Loucy (cell line): ENCODE data around the gene SGPL1.
A peak's percentile ranks its signal among the peaks of the same experiment; 100 is the strongest.

Experiments
- H2AFZ ChIP-seq: fragments of 200-600 bp; sonication (generic); 2 replicates; pipeline ENCODE4 v1.6.0; 2016; ENCODE audit warnings: antibody characterized with exemption, mild to moderate bottlenecking, low read length, moderate library complexity
- H3F3A ChIP-seq: fragments of 200-600 bp; 2 replicates; pipeline ENCODE4 v1.6.0; 2016; ENCODE audit warnings: antibody characterized with exemption, low read depth, mild to moderate bottlenecking
- H3K27me3 ChIP-seq: fragments of 200-600 bp; sonication (generic); 2 replicates; pipeline ENCODE4 v1.6.1; 2014; ENCODE audit warnings: low read length, mild to moderate bottlenecking; ENCODE audit not compliant: insufficient read depth, poor library complexity, severe bottlenecking
- H3K36me3 ChIP-seq: fragments of 200-600 bp; sonication (generic); 2 replicates; pipeline ENCODE4 v1.6.1; 2016; ENCODE audit warnings: low read length; ENCODE audit not compliant: insufficient read depth
- H3K4me1 ChIP-seq: fragments of 200-600 bp; sonication (generic); 2 replicates; pipeline ENCODE4 v1.5.1; 2014; ENCODE audit warnings: low read length, mild to moderate bottlenecking; ENCODE audit not compliant: insufficient read depth, poor library complexity, severe bottlenecking
- H3K4me2 ChIP-seq: fragments of 200-600 bp; sonication (generic); 2 replicates; pipeline ENCODE4 v1.6.0; 2014; ENCODE audit warnings: antibody characterized with exemption, low read length, low read depth, mild to moderate bottlenecking; ENCODE audit not compliant: poor library complexity, severe bottlenecking
- H3K4me3 ChIP-seq: fragments of 200-600 bp; sonication (generic); 2 replicates; pipeline ENCODE4 v1.5.1; 2014; ENCODE audit warnings: low read length, mild to moderate bottlenecking, mixed read lengths; ENCODE audit not compliant: poor library complexity, severe bottlenecking
- H3K79me2 ChIP-seq: fragments of 200-600 bp; sonication (generic); 2 replicates; pipeline ENCODE4 v1.6.1; 2014; ENCODE audit warnings: low read length; ENCODE audit not compliant: insufficient read depth
- H3K9ac ChIP-seq: fragments of 200-600 bp; sonication (generic); 2 replicates; pipeline ENCODE4 v1.6.0; 2014; ENCODE audit warnings: mild to moderate bottlenecking, low read depth, low read length, moderate library complexity; ENCODE audit not compliant: poor library complexity, severe bottlenecking
- H3K9me2 ChIP-seq: fragments of 200-600 bp; sonication (generic); replicated peaks from 2 replicates; pipeline ENCODE4 v1.6.1; 2016; ENCODE audit warnings: low read depth, low read length, mixed read lengths
- H3K9me3 ChIP-seq: fragments of 200-600 bp; sonication (generic); 2 replicates; pipeline ENCODE4 v1.6.1; 2014; ENCODE audit warnings: mild to moderate bottlenecking, antibody characterized with exemption, low read length, low read depth; ENCODE audit not compliant: insufficient read depth
- H4K20me1 ChIP-seq: fragments of 200-600 bp; sonication (generic); 2 replicates; pipeline ENCODE4 v1.6.0; 2014; ENCODE audit warnings: antibody characterized with exemption, low read length, mild to moderate bottlenecking; ENCODE audit not compliant: insufficient read depth, poor library complexity, severe bottlenecking
- EZH2phosphoT487 ChIP-seq: fragments of 200-600 bp; IDR thresholded peaks from 2 replicates; pipeline ENCODE4 v1.6.1; 2018; ENCODE audit warnings: antibody characterized with exemption, mild to moderate bottlenecking, moderate library complexity, borderline replicate concordance
- TF ChIP-seq, protein P1 (sequence below): fragments of 200-600 bp; sonication (generic); conservative IDR thresholded peaks from 2 replicates; pipeline ENCODE4 v1.5.1; 2014; ENCODE audit warnings: mild to moderate bottlenecking, antibody characterized with exemption, low read length

Gene SGPL1

GRCh38 chr10:70923696-70924095 lies 107.9 kb downstream of the SGPL1 start:
- H3K9ac ChIP-seq = no peak overlapping the region
- H3K27me3 ChIP-seq = no peaks in the 10 kb centered on the region
- H3K36me3 ChIP-seq = no peaks in the 10 kb centered on the region
- peaks cover 10% of the 10 kb centered on the region for H3K4me1 ChIP-seq
- H3K9me3 ChIP-seq = no peaks in the 10 kb centered on the region
- no peaks in the 10 kb centered on the region for H3K79me2 ChIP-seq
- H3F3A ChIP-seq = no peaks in the 10 kb centered on the region
- H3K4me2 ChIP-seq = no peak overlapping the region
- no peaks in the 10 kb centered on the region for H4K20me1 ChIP-seq
- no peak overlapping the region for H2AFZ ChIP-seq
- TF ChIP-seq EZH2phosphoT487 = no peak
- TF ChIP-seq, protein P1, sequence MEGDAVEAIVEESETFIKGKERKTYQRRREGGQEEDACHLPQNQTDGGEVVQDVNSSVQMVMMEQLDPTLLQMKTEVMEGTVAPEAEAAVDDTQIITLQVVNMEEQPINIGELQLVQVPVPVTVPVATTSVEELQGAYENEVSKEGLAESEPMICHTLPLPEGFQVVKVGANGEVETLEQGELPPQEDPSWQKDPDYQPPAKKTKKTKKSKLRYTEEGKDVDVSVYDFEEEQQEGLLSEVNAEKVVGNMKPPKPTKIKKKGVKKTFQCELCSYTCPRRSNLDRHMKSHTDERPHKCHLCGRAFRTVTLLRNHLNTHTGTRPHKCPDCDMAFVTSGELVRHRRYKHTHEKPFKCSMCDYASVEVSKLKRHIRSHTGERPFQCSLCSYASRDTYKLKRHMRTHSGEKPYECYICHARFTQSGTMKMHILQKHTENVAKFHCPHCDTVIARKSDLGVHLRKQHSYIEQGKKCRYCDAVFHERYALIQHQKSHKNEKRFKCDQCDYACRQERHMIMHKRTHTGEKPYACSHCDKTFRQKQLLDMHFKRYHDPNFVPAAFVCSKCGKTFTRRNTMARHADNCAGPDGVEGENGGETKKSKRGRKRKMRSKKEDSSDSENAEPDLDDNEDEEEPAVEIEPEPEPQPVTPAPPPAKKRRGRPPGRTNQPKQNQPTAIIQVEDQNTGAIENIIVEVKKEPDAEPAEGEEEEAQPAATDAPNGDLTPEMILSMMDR = no peak
- no peak overlapping the region for H3K4me3 ChIP-seq
- H3K9me2 ChIP-seq = no peaks in the 10 kb centered on the region

GRCh38 chr10:70925377-70926225 lies 109.9 kb downstream of the SGPL1 start:
- H3K9me2 ChIP-seq = no peaks in the 10 kb centered on the region
- H3K4me1 ChIP-seq = peaks cover 12% of the 10 kb centered on the region
- H3K9me3 ChIP-seq = no peaks in the 10 kb centered on the region
- no peaks in the 10 kb centered on the region for H3K27me3 ChIP-seq
- no peak for TF ChIP-seq EZH2phosphoT487
- TF ChIP-seq, protein P1 = peak; percentile 92
- no peak overlapping the region for H3K4me3 ChIP-seq
- no peaks in the 10 kb centered on the region for H3K79me2 ChIP-seq
- peak overlapping the region; percentile 92 for H2AFZ ChIP-seq
- H3K9ac ChIP-seq = no peak overlapping the region
- no peaks in the 10 kb centered on the region for H3K36me3 ChIP-seq
- H4K20me1 ChIP-seq = no peaks in the 10 kb centered on the region
- peak overlapping the region; percentile 41 for H3K4me2 ChIP-seq
- no peaks in the 10 kb centered on the region for H3F3A ChIP-seq

GRCh38 chr10:70926226-70927000 lies 110.7 kb downstream of the SGPL1 start:
- Histone ChIP-seq H3K9me2 (no peaks in the 10 kb centered on the region), H3K4me2 (no peak overlapping the region), H4K20me1 (no peaks in the 10 kb centered on the region), H2AFZ (no peak overlapping the region), H3F3A (no peaks in the 10 kb centered on the region), H3K4me3 (no peak overlapping the region), H3K36me3 (no peaks in the 10 kb centered on the region), H3K79me2 (no peaks in the 10 kb centered on the region), H3K4me1 (peaks cover 12% of the 10 kb centered on the region), H3K9ac (no peak overlapping the region), H3K9me3 (no peaks in the 10 kb centered on the region), H3K27me3 (no peaks in the 10 kb centered on the region)
- no peak for TF ChIP-seq EZH2phosphoT487
- TF ChIP-seq, protein P1 = no peak
